HG03097 (cell line): ENCODE data around the gene FKBP3.
"Not testable (repeated sequence)": the region's sequence is repeated elsewhere in the genome, so short reads cannot be mapped to it uniquely, and the experiment has no call there.

Experiments
- ATAC-seq: cut with Tn5 transposase; IDR thresholded peaks from one replicate; pipeline ENCODE4 v1.9.1; 2021; ENCODE audit not compliant: unreplicated experiment, low FRiP score

Gene FKBP3

GRCh38 chr14:45114327-45114726 is 20.0 kb downstream of the FKBP3 start:
- no peak for ATAC-seq

GRCh38 chr14:45112896-45113781 is 21.1 kb downstream of the FKBP3 start:
- ATAC-seq: no peak

- no peak for ATAC-seq
These were observed 29.7 kb downstream of the FKBP3 start for GRCh38 chr14:45104561-45104960.

GRCh38 chr14:45103806-45104205 is 30.5 kb downstream of the FKBP3 start:
- no peak for ATAC-seq

GRCh38 chr14:45096218-45096617 is 38.1 kb downstream of the FKBP3 start:
- no peak for ATAC-seq

GRCh38 chr14:45095143-45095542 is 39.1 kb downstream of the FKBP3 start:
- ATAC-seq: no peak

- no peak for ATAC-seq
These were observed 40.0 kb downstream of the FKBP3 start for GRCh38 chr14:45094275-45094674.

- no peak for ATAC-seq
These were observed 42.6 kb downstream of the FKBP3 start for GRCh38 chr14:45091710-45092109.

- ATAC-seq: no peak
These were observed 44.5 kb downstream of the FKBP3 start for GRCh38 chr14:45089813-45090212.

- no peak for ATAC-seq
These were observed 49.3 kb downstream of the FKBP3 start for GRCh38 chr14:45084946-45085346.

GRCh38 chr14:45083976-45084722 is 50.1 kb downstream of the FKBP3 start, which contains the start of gene PRPF39:
TSS of gene PRPF39 (plus strand) at chr14:45084116. CDS start at chr14:45095240, 11,124 bp downstream.
- peak; percentile 92 for ATAC-seq

- ATAC-seq: no peak
These were observed 50.7 kb downstream of the FKBP3 start for GRCh38 chr14:45083617-45083975.

- ATAC-seq: no peak
These were observed 51.9 kb downstream of the FKBP3 start for GRCh38 chr14:45082420-45082819.

GRCh38 chr14:45081096-45081495 is 53.2 kb downstream of the FKBP3 start:
- not testable (repeated sequence) for ATAC-seq

GRCh38 chr14:45080416-45080968 is 53.8 kb downstream of the FKBP3 start:
- not testable (repeated sequence) for ATAC-seq

- ATAC-seq: no peak
These were observed 56.0 kb downstream of the FKBP3 start for GRCh38 chr14:45078323-45078722.

- ATAC-seq: no peak
These were observed 60.9 kb downstream of the FKBP3 start for GRCh38 chr14:45073231-45073879.

- no peak for ATAC-seq
These were observed 62.2 kb downstream of the FKBP3 start for GRCh38 chr14:45072126-45072525.

- ATAC-seq: no peak
These were observed 64.1 kb downstream of the FKBP3 start for GRCh38 chr14:45070215-45070614.

GRCh38 chr14:45068396-45068795 is 65.9 kb downstream of the FKBP3 start:
- no peak for ATAC-seq

GRCh38 chr14:45066667-45067066 is 67.6 kb downstream of the FKBP3 start:
- ATAC-seq: no peak
